Activated CD8-positive, alpha-beta T cell treated with anti-CD3 and anti-CD28 coated beads for 36 hours (primary cell): ENCODE results near the gene AKAP17A. TPM values are rescaled to one million over a fixed set of nuclear protein-coding genes. Genes with fewer than 3 reads are reported as not detected.

Source experiments
- ATAC-seq: fragments of 200-7000 bp; cut with Tn5 transposase; one replicate; pipeline ENCODE4 v1.10.0; 2021; ENCODE audit warnings: mild to moderate bottlenecking, moderate library complexity
- CTCF ChIA-PET: fragments of 350-600 bp; sonication (Branson Sonifier 250); formaldehyde crosslinking; loops from one replicate; lab custom pipeline; 2021; ENCODE audit warnings: antibody characterized with exemption; lab: Charles Lee
- POLR2A ChIA-PET: fragments of 350-600 bp; sonication (Branson Sonifier 250); formaldehyde crosslinking; loops from one replicate; lab custom pipeline; 2021; ENCODE audit warnings: antibody characterized with exemption; lab: Charles Lee
- DNase-seq: peaks from one replicate; pipeline ENCODE4 v3.0.0-alpha.2; 2020
- H3K27ac Mint-ChIP-seq: one replicate; pipeline ENCODE4 v1.8.0; 2021; ENCODE audit warnings: mild to moderate bottlenecking, mixed read lengths
- H3K27me3 Mint-ChIP-seq: one replicate; pipeline ENCODE4 v1.8.0; 2021; ENCODE audit warnings: mixed read lengths
- H3K36me3 Mint-ChIP-seq: one replicate; pipeline ENCODE4 v1.8.0; 2021; ENCODE audit warnings: low read depth, mixed read lengths
- H3K4me1 Mint-ChIP-seq: one replicate; pipeline ENCODE4 v1.8.0; 2021; ENCODE audit warnings: low read depth, mixed read lengths
- H3K4me3 Mint-ChIP-seq: one replicate; pipeline ENCODE4 v1.8.0; 2021; ENCODE audit warnings: mild to moderate bottlenecking, moderate library complexity, mixed read lengths
- H3K9me3 Mint-ChIP-seq: one replicate; pipeline ENCODE4 v1.8.0; 2021; ENCODE audit warnings: mixed read lengths
- intact Hi-C: fragments of 100-400 bp; cut with micrococcal nuclease; formaldehyde crosslinking; loops from one replicate; pipeline ENCODE4 v1.10.0; 2022
- total RNA-seq, 2 experiments: library from RNA; stranded (reverse); gene quantifications; one replicate each; pipeline ENCODE4 v1.2.3, GENCODE V29; 2021
- TF ChIP-seq, protein P1 (sequence below): fragments of 200-600 bp; IDR thresholded peaks from one replicate; pipeline ENCODE4 v1.8.0; 2022; ENCODE audit warnings: antibody characterized with exemption, mild to moderate bottlenecking

AKAP17A gene
- total RNA-seq, 2 experiments from 2014 or later: 82.8 to 85.5 TPM

GRCh38 chrX:1609311-1609710 lies 17.9 kb downstream of the AKAP17A start:
- ATAC-seq (no peak), DNase-seq (no peak)
- Mint-ChIP-seq H3K27ac (no peak overlapping the region), H3K27me3 (no peaks in the 10 kb centered on the region), H3K4me3 (no peak overlapping the region), H3K36me3 (peaks cover 3% of the 10 kb centered on the region), H3K4me1 (no peaks in the 10 kb centered on the region), H3K9me3 (no peaks in the 10 kb centered on the region)
- TF ChIP-seq, protein P1, sequence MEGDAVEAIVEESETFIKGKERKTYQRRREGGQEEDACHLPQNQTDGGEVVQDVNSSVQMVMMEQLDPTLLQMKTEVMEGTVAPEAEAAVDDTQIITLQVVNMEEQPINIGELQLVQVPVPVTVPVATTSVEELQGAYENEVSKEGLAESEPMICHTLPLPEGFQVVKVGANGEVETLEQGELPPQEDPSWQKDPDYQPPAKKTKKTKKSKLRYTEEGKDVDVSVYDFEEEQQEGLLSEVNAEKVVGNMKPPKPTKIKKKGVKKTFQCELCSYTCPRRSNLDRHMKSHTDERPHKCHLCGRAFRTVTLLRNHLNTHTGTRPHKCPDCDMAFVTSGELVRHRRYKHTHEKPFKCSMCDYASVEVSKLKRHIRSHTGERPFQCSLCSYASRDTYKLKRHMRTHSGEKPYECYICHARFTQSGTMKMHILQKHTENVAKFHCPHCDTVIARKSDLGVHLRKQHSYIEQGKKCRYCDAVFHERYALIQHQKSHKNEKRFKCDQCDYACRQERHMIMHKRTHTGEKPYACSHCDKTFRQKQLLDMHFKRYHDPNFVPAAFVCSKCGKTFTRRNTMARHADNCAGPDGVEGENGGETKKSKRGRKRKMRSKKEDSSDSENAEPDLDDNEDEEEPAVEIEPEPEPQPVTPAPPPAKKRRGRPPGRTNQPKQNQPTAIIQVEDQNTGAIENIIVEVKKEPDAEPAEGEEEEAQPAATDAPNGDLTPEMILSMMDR: no peak
- ChIA-PET POLR2A (no interaction called here), CTCF (no interaction called here)
- intact Hi-C loops: no loop called here

GRCh38 chrX:1609762-1610161 lies 18.4 kb downstream of the AKAP17A start:
- intact Hi-C loops: no loop called here
- TF ChIP-seq, protein P1: no peak
- ATAC-seq: no peak
- ChIA-PET CTCF (no interaction called here), POLR2A (no interaction called here)
- no peaks in the 10 kb centered on the region for H3K27me3 Mint-ChIP-seq
- DNase-seq: no peak
- H3K27ac Mint-ChIP-seq: no peak overlapping the region
- no peak overlapping the region for H3K4me3 Mint-ChIP-seq
- H3K36me3 Mint-ChIP-seq: peaks cover 2% of the 10 kb centered on the region
- no peaks in the 10 kb centered on the region for H3K9me3 Mint-ChIP-seq
- no peaks in the 10 kb centered on the region for H3K4me1 Mint-ChIP-seq

GRCh38 chrX:1610166-1610565 lies 18.8 kb downstream of the AKAP17A start:
- H3K27me3 Mint-ChIP-seq: no peaks in the 10 kb centered on the region
- H3K36me3 Mint-ChIP-seq: no peaks in the 10 kb centered on the region
- ChIA-PET CTCF (no interaction called here), POLR2A (no interaction called here)
- TF ChIP-seq, protein P1: no peak
- H3K4me1 Mint-ChIP-seq: no peaks in the 10 kb centered on the region
- intact Hi-C loops: no loop called here
- H3K4me3 Mint-ChIP-seq: no peak overlapping the region
- H3K9me3 Mint-ChIP-seq: no peaks in the 10 kb centered on the region
- no peak for ATAC-seq
- DNase-seq: no peak
- no peak overlapping the region for H3K27ac Mint-ChIP-seq

- Mint-ChIP-seq H3K27me3 (no peaks in the 10 kb centered on the region), H3K36me3 (no peaks in the 10 kb centered on the region), H3K9me3 (no peaks in the 10 kb centered on the region), H3K4me1 (no peaks in the 10 kb centered on the region), H3K4me3 (no peak overlapping the region), H3K27ac (no peak overlapping the region)
- TF ChIP-seq, protein P1: no peak
- no peak for ATAC-seq
- POLR2A ChIA-PET: no interaction called here
- intact Hi-C loops: no loop called here
- no peak for DNase-seq
- CTCF ChIA-PET: no interaction called here
Measured at GRCh38 chrX:1610736-1611135, 19.3 kb downstream of the AKAP17A start.

DNA sequence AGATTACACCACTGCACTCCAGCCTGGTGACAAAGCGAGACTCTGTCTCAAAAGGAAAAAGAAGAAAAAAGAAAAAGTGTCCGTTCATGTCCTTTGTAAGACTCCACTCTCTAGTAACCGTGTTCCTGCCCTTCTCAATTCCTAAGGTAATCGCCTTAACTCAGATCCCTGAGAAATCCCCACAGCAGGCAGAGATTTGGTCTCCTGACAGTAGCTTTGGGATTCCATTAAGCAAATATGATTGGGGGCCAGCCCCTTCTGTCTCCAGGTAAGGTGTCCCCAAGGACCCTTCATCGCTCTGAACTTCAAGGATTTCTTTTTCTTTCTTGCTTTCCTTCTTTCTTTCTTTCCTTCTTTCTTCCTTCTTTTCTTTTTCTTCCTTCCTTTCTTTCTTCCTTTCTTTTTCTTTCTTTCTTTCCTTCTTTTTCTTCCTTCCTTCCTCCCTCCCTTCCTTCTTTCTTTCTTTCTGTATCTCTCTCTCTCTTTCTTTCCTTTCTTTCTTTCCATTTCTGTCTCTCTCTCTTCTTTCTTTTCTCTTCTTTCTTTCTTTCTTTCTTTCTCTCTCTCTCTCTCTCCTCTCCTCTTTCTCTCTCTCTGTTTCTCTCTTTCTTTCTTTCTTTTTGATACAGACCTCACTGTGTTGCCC lies 21.4 kb downstream of the AKAP17A start:
- ATAC-seq: no peak
- ChIA-PET CTCF (no interaction called here), POLR2A (no interaction called here)
- Mint-ChIP-seq H3K9me3 (no peaks in the 10 kb centered on the region), H3K36me3 (no peaks in the 10 kb centered on the region), H3K27me3 (no peaks in the 10 kb centered on the region), H3K27ac (no peak overlapping the region), H3K4me3 (no peak overlapping the region), H3K4me1 (no peaks in the 10 kb centered on the region)
- TF ChIP-seq, protein P1: no peak
- intact Hi-C loops: no loop called here
- DNase-seq: no peak
